ENCODE data around the gene PCOLCE2.
"Not testable (repeated sequence)": the region's sequence is repeated elsewhere in the genome, so short reads cannot be mapped to it uniquely, and the experiment has no call there.

The PCOLCE2 gene

DNA sequence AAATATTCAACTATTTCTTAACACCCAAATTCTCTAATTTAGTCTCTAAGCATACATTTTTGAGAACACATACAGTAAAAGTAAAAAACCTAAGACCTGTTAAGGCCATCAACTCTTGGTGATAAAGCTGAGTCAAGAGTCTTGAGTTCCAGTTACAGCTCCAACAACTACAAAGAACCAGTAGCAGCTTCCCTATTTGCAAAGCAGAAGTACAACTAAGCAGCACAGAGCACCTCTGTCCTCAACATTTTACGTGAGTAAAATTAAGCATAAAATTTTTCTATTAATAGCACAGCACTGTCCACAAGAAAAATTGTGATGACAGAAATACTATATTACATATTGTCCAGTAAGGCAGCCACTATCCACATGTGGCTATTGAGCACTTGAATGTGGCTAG, 4.4 kb downstream of the PCOLCE2 start:
- no peak for DNase-seq
- peaks cover 5% of the 10 kb centered on the region for H3K36me3 Mint-ChIP-seq (ENCODE audit: low read depth)
- H3K9me3 Mint-ChIP-seq: no peaks in the 10 kb centered on the region
- no peak overlapping the region for H3K27ac Mint-ChIP-seq
- H3K4me1 Mint-ChIP-seq: peaks cover 22% of the 10 kb centered on the region
- H3K27me3 Mint-ChIP-seq (ENCODE audit: low read depth, poor library complexity): peaks cover 6% of the 10 kb centered on the region
- TF ChIP-seq, protein P1, sequence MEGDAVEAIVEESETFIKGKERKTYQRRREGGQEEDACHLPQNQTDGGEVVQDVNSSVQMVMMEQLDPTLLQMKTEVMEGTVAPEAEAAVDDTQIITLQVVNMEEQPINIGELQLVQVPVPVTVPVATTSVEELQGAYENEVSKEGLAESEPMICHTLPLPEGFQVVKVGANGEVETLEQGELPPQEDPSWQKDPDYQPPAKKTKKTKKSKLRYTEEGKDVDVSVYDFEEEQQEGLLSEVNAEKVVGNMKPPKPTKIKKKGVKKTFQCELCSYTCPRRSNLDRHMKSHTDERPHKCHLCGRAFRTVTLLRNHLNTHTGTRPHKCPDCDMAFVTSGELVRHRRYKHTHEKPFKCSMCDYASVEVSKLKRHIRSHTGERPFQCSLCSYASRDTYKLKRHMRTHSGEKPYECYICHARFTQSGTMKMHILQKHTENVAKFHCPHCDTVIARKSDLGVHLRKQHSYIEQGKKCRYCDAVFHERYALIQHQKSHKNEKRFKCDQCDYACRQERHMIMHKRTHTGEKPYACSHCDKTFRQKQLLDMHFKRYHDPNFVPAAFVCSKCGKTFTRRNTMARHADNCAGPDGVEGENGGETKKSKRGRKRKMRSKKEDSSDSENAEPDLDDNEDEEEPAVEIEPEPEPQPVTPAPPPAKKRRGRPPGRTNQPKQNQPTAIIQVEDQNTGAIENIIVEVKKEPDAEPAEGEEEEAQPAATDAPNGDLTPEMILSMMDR (IDR thresholded peaks at IDR 0.05): no peak
- no peak overlapping the region for H3K4me3 Mint-ChIP-seq

DNA sequence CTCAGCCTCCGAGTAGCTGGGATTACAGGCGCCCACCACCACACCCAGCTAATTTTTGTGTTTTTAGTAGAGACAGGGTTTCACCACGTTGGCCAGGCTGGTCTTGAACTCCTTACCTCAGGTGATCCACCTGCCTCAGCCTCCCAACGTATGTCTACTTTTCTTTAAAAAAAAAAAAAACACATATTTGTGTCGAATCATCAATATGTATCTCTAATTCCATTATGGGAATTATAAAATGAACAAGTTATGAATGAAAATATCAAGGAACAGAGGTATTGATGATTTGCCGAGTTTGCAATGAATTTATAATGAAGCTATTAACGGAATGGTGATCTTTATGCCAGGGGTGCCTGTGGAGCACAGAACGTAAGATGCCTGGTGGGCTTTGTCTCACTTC, 5.3 kb downstream of the PCOLCE2 start:
- not testable (repeated sequence) for H3K9me3 Mint-ChIP-seq; H3K4me3 Mint-ChIP-seq; H3K36me3 Mint-ChIP-seq (ENCODE audit: low read depth); H3K27ac Mint-ChIP-seq; DNase-seq; H3K27me3 Mint-ChIP-seq (ENCODE audit: low read depth, poor library complexity)
- peaks cover 23% of the 10 kb centered on the region for H3K4me1 Mint-ChIP-seq

- DNase-seq: no peak
- Mint-ChIP-seq H3K36me3 (ENCODE audit: low read depth) (peaks cover 5% of the 10 kb centered on the region), H3K27me3 (ENCODE audit: low read depth, poor library complexity) (peaks cover under 1% of the 10 kb centered on the region), H3K4me3 (no peak overlapping the region), H3K9me3 (no peaks in the 10 kb centered on the region), H3K27ac (no peak overlapping the region), H3K4me1 (peaks cover 13% of the 10 kb centered on the region)
- TF ChIP-seq, protein P1 (IDR thresholded peaks at IDR 0.05): no peak
Measured at GRCh38 chr3:142881445-142882224, 7.2 kb downstream of the PCOLCE2 start.

- no peak overlapping the region for H3K27ac Mint-ChIP-seq
- H3K36me3 Mint-ChIP-seq (ENCODE audit: low read depth): no peaks in the 10 kb centered on the region
- H3K27me3 Mint-ChIP-seq (ENCODE audit: low read depth, poor library complexity): no peaks in the 10 kb centered on the region
- H3K4me3 Mint-ChIP-seq: no peak overlapping the region
- no peak for DNase-seq
- TF ChIP-seq, protein P1 (IDR thresholded peaks at IDR 0.05): no peak
- no peaks in the 10 kb centered on the region for H3K9me3 Mint-ChIP-seq
- H3K4me1 Mint-ChIP-seq: peaks cover 13% of the 10 kb centered on the region
Measured at GRCh38 chr3:142878649-142879300, 10.1 kb downstream of the PCOLCE2 start.

GRCh38 chr3:142876417-142876816, 12.5 kb downstream of the PCOLCE2 start:
- no peaks in the 10 kb centered on the region for H3K9me3 Mint-ChIP-seq
- H3K4me1 Mint-ChIP-seq: peaks cover 13% of the 10 kb centered on the region
- no peak for DNase-seq
- TF ChIP-seq, protein P1 (IDR thresholded peaks at IDR 0.05): no peak
- no peaks in the 10 kb centered on the region for H3K27me3 Mint-ChIP-seq (ENCODE audit: low read depth, poor library complexity)
- no peak overlapping the region for H3K27ac Mint-ChIP-seq
- H3K4me3 Mint-ChIP-seq: no peak overlapping the region
- no peaks in the 10 kb centered on the region for H3K36me3 Mint-ChIP-seq (ENCODE audit: low read depth)

DNA sequence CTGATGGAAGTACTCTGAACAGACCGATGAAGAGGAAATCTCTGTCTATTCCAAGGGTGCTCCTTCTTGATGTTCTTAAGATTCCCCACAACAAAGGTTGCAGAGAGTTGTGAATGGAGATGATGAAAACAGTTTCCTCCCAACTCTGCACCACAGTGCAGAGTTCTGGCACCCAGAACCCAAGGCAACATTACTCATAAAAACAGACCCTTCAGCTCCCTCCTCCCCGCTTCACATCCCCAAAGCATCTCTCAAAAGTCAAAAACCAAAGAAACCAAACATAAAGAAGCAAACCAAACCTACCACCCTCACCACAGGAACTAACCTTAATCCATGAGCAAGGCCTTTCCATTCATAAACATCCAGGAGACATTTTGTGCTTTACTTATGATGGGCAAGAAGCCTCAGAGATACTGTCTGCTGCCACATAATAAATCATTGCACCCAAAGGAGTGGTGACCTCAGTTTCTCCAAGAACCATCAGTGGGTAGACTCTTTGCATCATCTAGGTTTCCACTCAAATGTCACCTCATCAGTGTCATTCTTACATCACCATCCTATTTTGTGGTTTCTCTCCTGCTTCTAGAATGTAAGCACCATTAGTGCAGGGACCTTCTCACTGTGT, 13.2 kb downstream of the PCOLCE2 start:
- Mint-ChIP-seq H3K27me3 (ENCODE audit: low read depth, poor library complexity) (no peaks in the 10 kb centered on the region), H3K27ac (no peak overlapping the region), H3K4me1 (peaks cover 13% of the 10 kb centered on the region), H3K4me3 (no peak overlapping the region), H3K9me3 (no peaks in the 10 kb centered on the region), H3K36me3 (ENCODE audit: low read depth) (no peaks in the 10 kb centered on the region)
- TF ChIP-seq, protein P1 (IDR thresholded peaks at IDR 0.05): no peak
- DNase-seq: no peak
